Kidney (tissue), 14 donors: ENCODE measurements around the gene NCOA7. TPM values are rescaled to one million over a fixed set of nuclear protein-coding genes. Genes with fewer than 3 reads are reported as not detected.
A peak's percentile ranks its signal among the peaks of the same experiment; 100 is the strongest.

Experiments used
- DNase-seq, 5 donors: peaks; one replicate each; pipeline ENCODE4 v3.0.0-alpha.2; 2013 to 2020
- FAIRE-seq: peaks from 2 replicates; lab custom pipeline; 2012; peaks lifted over from hg19 to GRCh38; lab: Jason Lieb, UNC
- H3K27ac ChIP-seq, 2 donors: one replicate each; pipeline ENCODE4 v1.7.0; 2013; ENCODE audit warnings: low read depth in 2 of 2, low read length in 2 of 2, inconsistent platforms in 1 of 2
- H3K27me3 ChIP-seq: one replicate; pipeline ENCODE4 v1.7.1; 2013; ENCODE audit warnings: low read length, inconsistent platforms; ENCODE audit not compliant: control insufficient read depth, insufficient read depth
- H3K36me3 ChIP-seq, 3 donors: one replicate each; pipeline versions ENCODE4 v1.7.0 to v1.7.1; 2013; ENCODE audit warnings: low read length in 3 of 3, control low read depth in 1 of 3, inconsistent platforms in 1 of 3; ENCODE audit not compliant: insufficient read depth in 3 of 3, control insufficient read depth in 2 of 3
- H3K4me1 ChIP-seq, 3 donors: one replicate each; pipeline versions ENCODE4 v1.7.0 to v1.7.1; 2013; ENCODE audit warnings: low read length in 3 of 3, inconsistent platforms in 1 of 3, low read depth in 1 of 3; ENCODE audit not compliant: control insufficient read depth in 2 of 3, insufficient read depth in 2 of 3
- H3K4me3 ChIP-seq, 3 donors: one replicate each; pipeline versions ENCODE4 v1.7.0 to v1.8.1; 2013; ENCODE audit warnings: low read length in 3 of 3, control low read depth in 1 of 3, inconsistent platforms in 1 of 3
- H3K9ac ChIP-seq, 3 donors: one replicate each; pipeline versions ENCODE4 v1.7.0 to v1.7.1; 2013; ENCODE audit warnings: low read length in 3 of 3, control low read depth in 1 of 3, inconsistent platforms in 1 of 3
- H3K9me3 ChIP-seq, 3 donors: one replicate each; pipeline versions ENCODE4 v1.7.0 to v1.7.1; 2013; ENCODE audit warnings: low read length in 3 of 3, control low read depth in 1 of 3, inconsistent platforms in 1 of 3; ENCODE audit not compliant: control insufficient read depth in 2 of 3, insufficient read depth in 1 of 3
- CTCF ChIP-seq: IDR thresholded peaks from 3 replicates; pipeline ENCODE4 v1.5.1; 2012; ENCODE audit warnings: mild to moderate bottlenecking, moderate library complexity, borderline replicate concordance; ENCODE audit not compliant: insufficient read depth; ENCODE audit errors: extremely low read depth
- intact Hi-C: fragments of 100-400 bp; cut with DNase I; formaldehyde crosslinking; loops from one replicate; pipeline ENCODE4 v1.11.1; 2022
- polyA plus RNA-seq: library from polyadenylated mRNA; stranded (reverse); fragments of 350-450 nt; fragmentation: Illumina TruSeq; extraction: RNeasy Lipid Tissue Mini Kit (QIAGEN cat#74804); gene quantifications from one replicate; pipeline ENCODE4 v1.2.3, GENCODE V29; 2014; ENCODE audit warnings: low read depth, low replicate concordance; ENCODE audit not compliant: insufficient read depth
- total RNA-seq: library from RNA; stranded (reverse); fragmentation: NEBNext Ultra II Directional; extraction: Animal tissue kit (Norgen Biotek cat#: 25700); gene quantifications from one replicate; pipeline ENCODE4 v1.2.1, GENCODE V29; 2021
- donor health status: control.
- donor health status: control.
- donor health status: control.
- donor health status: control.
- donor health status: control.
- donor health status: DM: yes; HTN: yes; CAD: no.
- donor health status: Normal renal cell carcinoma (clear cell type).

Gene NCOA7
- total and polyA plus RNA-seq, 2 donors from 2014 or later: 21.0 to 135 TPM

DNA sequence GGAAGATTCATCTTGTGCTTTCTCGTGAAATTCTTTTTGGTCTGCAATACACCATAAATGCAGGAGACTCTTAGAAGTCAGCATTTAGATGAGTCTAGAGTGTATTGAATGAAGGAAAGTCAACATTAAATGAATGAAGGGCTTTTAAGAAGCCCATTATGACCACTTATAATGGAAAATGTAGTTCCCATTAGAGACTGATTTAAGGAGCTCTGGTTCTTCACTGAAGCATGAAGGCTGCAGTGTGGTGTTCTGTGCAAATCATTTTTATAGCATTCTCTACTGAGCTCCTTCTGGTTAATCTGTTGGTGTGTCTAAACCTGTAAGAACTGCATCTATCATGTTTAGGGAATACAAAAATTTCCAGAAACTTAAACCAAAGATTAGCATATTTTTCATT is 19.7 kb downstream of the NCOA7 start:
- peak in 3 of 5 donors; percentile 38 to 90 (median 87) for DNase-seq
- intact Hi-C loops: no loop called here
- Histone ChIP-seq H3K27me3 (no peaks in the 10 kb centered on the region), H3K4me3 (no peak overlapping the region), H3K27ac (no peak overlapping the region), H3K9me3 (no peaks in the 10 kb centered on the region), H3K9ac (no peak overlapping the region), H3K4me1 (peaks cover 2 to 23% (median 13%) of the 10 kb centered on the region in 3 donors), H3K36me3 (no peaks in the 10 kb centered on the region)
- no peak for FAIRE-seq
- TF ChIP-seq CTCF: no peak

DNA sequence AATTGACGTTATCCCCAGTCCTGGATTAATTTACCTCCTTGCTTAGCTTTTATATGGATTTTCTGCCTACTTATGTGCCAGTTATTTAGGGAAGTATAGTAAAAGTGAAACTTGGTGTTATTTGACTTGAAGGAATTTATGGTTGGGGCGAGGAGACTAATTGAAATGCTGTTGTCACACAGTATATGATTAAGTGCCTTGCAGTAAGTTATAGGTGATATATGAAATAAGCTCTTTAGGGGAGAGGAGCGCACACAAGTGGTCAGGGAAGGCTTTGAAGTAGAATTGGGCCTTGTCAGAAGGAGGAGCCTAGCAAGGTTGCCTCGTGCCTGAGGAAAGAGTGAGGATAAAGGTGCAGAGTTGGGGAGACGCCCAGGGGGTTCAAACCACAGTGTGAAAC is 20.5 kb downstream of the NCOA7 start:
- peaks cover 2 to 20% (median 13%) of the 10 kb centered on the region in 3 donors for H3K4me1 ChIP-seq
- peak overlapping the region in 1 of 2 donors; percentile 30 for H3K27ac ChIP-seq
- intact Hi-C loops: no loop called here
- H3K4me3 ChIP-seq: no peak overlapping the region
- H3K9me3 ChIP-seq: no peaks in the 10 kb centered on the region
- H3K9ac ChIP-seq: no peak overlapping the region
- FAIRE-seq (no peak), DNase-seq (no peak)
- no peak for TF ChIP-seq CTCF
- no peaks in the 10 kb centered on the region for H3K27me3 ChIP-seq
- no peaks in the 10 kb centered on the region for H3K36me3 ChIP-seq

- Histone ChIP-seq H3K4me1 (peaks cover 2 to 20% (median 15%) of the 10 kb centered on the region in 3 donors), H3K9ac (no peak overlapping the region)
- no peak for FAIRE-seq
These were observed 21.9 kb downstream of the NCOA7 start for GRCh38 chr6:125812394-125813292.

More at GRCh38 chr6:125812394-125813292, 21.9 kb downstream of the NCOA7 start:
- Histone ChIP-seq H3K4me3 (no peak overlapping the region), H3K27ac (peak overlapping the region in 1 of 2 donors; percentile 59), H3K36me3 (no peaks in the 10 kb centered on the region), H3K9me3 (no peaks in the 10 kb centered on the region), H3K27me3 (no peaks in the 10 kb centered on the region)
- TF ChIP-seq CTCF: no peak
- DNase-seq: no peak
- intact Hi-C loops: no loop called here
